SW 1271 (cell line): ENCODE results near the gene PIEZO1.

Source experiments
- DNase-seq, 2 experiments: peaks; one replicate each; lab custom pipeline; 2025; lab: John Stamatoyannopoulos, UW

PIEZO1 gene

GRCh38 chr16:88769617-88770460 is 15.2 kb downstream of the PIEZO1 start:
- no peak for DNase-seq

GRCh38 chr16:88768071-88768783 is 16.8 kb downstream of the PIEZO1 start:
- DNase-seq, result no peak

GRCh38 chr16:88767546-88768070 is 17.4 kb downstream of the PIEZO1 start:
- no peak for DNase-seq

- DNase-seq, result no peak
Measured at GRCh38 chr16:88766975-88767374, 18.0 kb downstream of the PIEZO1 start.

GRCh38 chr16:88764913-88765349 is 20.1 kb downstream of the PIEZO1 start:
- DNase-seq, result no peak

GRCh38 chr16:88764080-88764479 is 20.9 kb downstream of the PIEZO1 start:
- DNase-seq, result no peak

- DNase-seq, result no peak
Measured at GRCh38 chr16:88763502-88764053, 21.4 kb downstream of the PIEZO1 start.

- DNase-seq, result no peak
Measured at GRCh38 chr16:88762941-88763340, 22.1 kb downstream of the PIEZO1 start.

- no peak for DNase-seq
Measured at GRCh38 chr16:88762258-88762870, 22.7 kb downstream of the PIEZO1 start.

GRCh38 chr16:88761830-88762229 is 23.2 kb downstream of the PIEZO1 start:
- DNase-seq, result no peak

- DNase-seq, result no peak
Measured at GRCh38 chr16:88761143-88761534, 23.9 kb downstream of the PIEZO1 start.

- no peak for DNase-seq
Measured at GRCh38 chr16:88760424-88761142, 24.4 kb downstream of the PIEZO1 start.

GRCh38 chr16:88759976-88760350 is 25.1 kb downstream of the PIEZO1 start:
- no peak for DNase-seq

- DNase-seq, result no peak
Measured at GRCh38 chr16:88759245-88759975, 25.6 kb downstream of the PIEZO1 start.

- no peak for DNase-seq
Measured at GRCh38 chr16:88758944-88759244, 26.1 kb downstream of the PIEZO1 start.

- no peak for DNase-seq
Measured at GRCh38 chr16:88758227-88758943, 26.6 kb downstream of the PIEZO1 start.

- no peak for DNase-seq
Measured at GRCh38 chr16:88755745-88756443, 29.1 kb downstream of the PIEZO1 start.

GRCh38 chr16:88754912-88755744 is 29.9 kb downstream of the PIEZO1 start:
- DNase-seq, result no peak
